Activated CD4-positive, alpha-beta memory T cell treated with anti-CD3 and anti-CD28 coated beads for 36 hours (primary cell): Measurements from ENCODE around the gene VWCE. TPM values are rescaled to one million over a fixed set of nuclear protein-coding genes. Genes with fewer than 3 reads are reported as not detected.

Source experiments
- CTCF ChIA-PET: fragments of 350-600 bp; sonication (Branson Sonifier 250); formaldehyde crosslinking; loops from one replicate; lab custom pipeline; 2021; ENCODE audit warnings: antibody characterized with exemption, inconsistent platforms; lab: Charles Lee
- POLR2A ChIA-PET: fragments of 350-600 bp; sonication (Branson Sonifier 250); formaldehyde crosslinking; loops from one replicate; lab custom pipeline; 2021; ENCODE audit warnings: antibody characterized with exemption; lab: Charles Lee
- DNase-seq: peaks from one replicate; pipeline ENCODE4 v3.0.0-alpha.2; 2020
- H3K27ac Mint-ChIP-seq: one replicate; pipeline ENCODE4 v1.8.0; 2021; ENCODE audit warnings: mixed read lengths
- H3K27me3 Mint-ChIP-seq: one replicate; pipeline ENCODE4 v1.8.0; 2021; ENCODE audit warnings: mixed read lengths
- H3K36me3 Mint-ChIP-seq: one replicate; pipeline ENCODE4 v1.8.0; 2021; ENCODE audit warnings: mixed read lengths
- H3K4me1 Mint-ChIP-seq: one replicate; pipeline ENCODE4 v1.8.0; 2021; ENCODE audit warnings: low read depth, mixed read lengths
- H3K4me3 Mint-ChIP-seq: one replicate; pipeline ENCODE4 v1.8.0; 2021; ENCODE audit warnings: mild to moderate bottlenecking, mixed read lengths
- H3K9me3 Mint-ChIP-seq: one replicate; pipeline ENCODE4 v1.8.0; 2021; ENCODE audit warnings: mixed read lengths
- intact Hi-C: fragments of 100-400 bp; cut with micrococcal nuclease; formaldehyde crosslinking; loops from one replicate; pipeline ENCODE4 v1.15.1; 2023
- total RNA-seq, 2 experiments: library from RNA; stranded (reverse); gene quantifications; one replicate each; pipeline ENCODE4 v1.2.3, GENCODE V29; 2021

Gene VWCE
- total RNA-seq, 2 experiments from 2014 or later = 1.1 to 1.4 TPM

DNA sequence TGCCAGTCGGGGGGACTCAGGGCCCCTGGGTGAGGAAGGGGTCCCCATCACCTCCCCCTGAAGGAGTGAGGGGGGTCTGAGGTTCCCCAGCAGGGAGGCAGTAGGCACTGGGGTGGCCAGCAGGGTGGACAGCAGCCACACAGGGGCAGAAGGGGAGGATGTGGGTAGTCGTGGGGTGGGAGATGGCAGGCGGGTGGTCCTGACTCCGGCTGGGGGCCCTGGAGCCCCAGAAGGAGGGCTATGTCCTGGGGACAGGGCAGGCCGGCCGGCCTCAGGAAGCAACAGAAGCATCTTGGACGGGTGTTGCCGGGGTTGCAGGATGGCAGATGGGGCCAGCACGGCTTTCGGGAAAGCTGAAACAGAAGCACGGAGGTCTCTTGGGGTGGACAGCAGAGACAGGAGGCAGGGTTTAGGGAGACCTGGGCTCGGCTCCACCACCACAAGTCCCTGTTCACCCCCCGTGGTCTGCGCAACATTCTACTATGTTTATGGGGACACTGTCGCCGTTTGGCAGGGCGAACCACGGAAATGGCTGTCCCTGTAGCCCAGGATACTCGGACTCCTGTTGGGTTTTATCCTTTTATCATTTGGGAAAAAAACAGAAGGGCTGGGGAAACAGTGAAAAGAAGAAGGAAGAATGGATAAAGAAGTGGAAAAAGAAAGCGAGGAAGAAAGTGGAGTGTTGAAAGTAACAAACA, 14.1 kb downstream of the VWCE start:
- DNase-seq = no peak
- Mint-ChIP-seq H3K27me3 (no peaks in the 10 kb centered on the region), H3K4me3 (no peak overlapping the region), H3K4me1 (no peaks in the 10 kb centered on the region), H3K9me3 (no peaks in the 10 kb centered on the region), H3K36me3 (no peaks in the 10 kb centered on the region), H3K27ac (no peak overlapping the region)
- intact Hi-C loops = no loop called here
- ChIA-PET POLR2A (no interaction called here), CTCF (interaction anchor here (1.1 kb wide), 1 partner anchor 104 kb away, joined by 3 read pairs; no protein-coding TSS in a partner anchor)

GRCh38 chr11:61279934-61280659, 15.0 kb downstream of the VWCE start:
- no peak for DNase-seq
- intact Hi-C loops = no loop called here
- Mint-ChIP-seq H3K4me1 (no peaks in the 10 kb centered on the region), H3K27me3 (no peaks in the 10 kb centered on the region), H3K9me3 (no peaks in the 10 kb centered on the region), H3K36me3 (no peaks in the 10 kb centered on the region), H3K27ac (no peak overlapping the region), H3K4me3 (no peak overlapping the region)
- CTCF ChIA-PET = interaction anchor here (1.0 to 1.1 kb wide), 2 partner anchors 25 to 105 kb away, joined by 3 read pairs; no protein-coding TSS in a partner anchor
- POLR2A ChIA-PET = no interaction called here

GRCh38 chr11:61278001-61278470, 17.1 kb downstream of the VWCE start:
- no peaks in the 10 kb centered on the region for H3K4me1 Mint-ChIP-seq
- POLR2A ChIA-PET = no interaction called here
- intact Hi-C loops = no loop called here

DNA sequence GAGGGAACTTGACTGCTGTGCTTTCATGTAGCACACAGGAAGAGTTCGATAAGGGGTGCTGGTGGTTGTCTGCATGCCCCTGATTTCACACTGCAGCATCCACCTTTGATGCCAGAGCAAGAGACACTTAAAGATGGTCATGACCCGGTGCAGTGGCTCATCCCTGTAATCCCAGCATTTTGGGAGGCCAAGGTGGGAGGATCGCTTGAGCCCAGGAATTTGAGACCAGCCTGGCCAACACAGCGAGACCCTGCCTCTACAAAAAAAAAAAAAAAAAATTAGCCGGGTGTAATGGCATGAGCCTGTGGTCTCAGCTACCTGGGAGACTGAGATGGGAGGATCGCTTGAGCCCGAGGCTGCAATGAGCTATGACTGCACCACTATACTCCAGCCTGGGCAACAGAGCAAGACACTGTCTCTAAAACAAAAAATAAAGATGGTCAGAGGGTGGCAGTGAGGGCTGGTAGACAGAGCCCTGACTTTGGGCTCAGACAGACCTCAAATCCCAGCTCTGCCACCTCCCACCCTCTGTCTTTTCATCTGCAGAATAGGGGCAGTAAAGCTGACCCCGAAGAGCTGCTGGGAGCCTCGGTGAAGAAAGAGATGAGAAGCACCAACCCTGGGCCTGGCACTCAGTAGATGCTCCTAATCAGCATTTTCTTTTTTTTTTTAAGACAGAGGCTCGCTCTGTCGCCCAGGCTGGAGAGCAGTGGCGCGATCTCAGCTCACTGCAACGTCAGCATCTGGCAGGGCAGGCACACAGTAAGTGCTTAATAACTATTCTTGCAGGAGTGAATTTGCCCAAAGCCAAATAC, 17.7 kb downstream of the VWCE start:
- no peaks in the 10 kb centered on the region for H3K4me1 Mint-ChIP-seq
- no peaks in the 10 kb centered on the region for H3K36me3 Mint-ChIP-seq
- intact Hi-C loops = no loop called here
- no peak overlapping the region for H3K27ac Mint-ChIP-seq
- no peak for DNase-seq
- CTCF ChIA-PET = interaction anchor here (1.3 kb wide), 1 partner anchor 59 kb away, joined by 3 read pairs; no protein-coding TSS in a partner anchor
- no peaks in the 10 kb centered on the region for H3K27me3 Mint-ChIP-seq
- H3K9me3 Mint-ChIP-seq = no peaks in the 10 kb centered on the region
- H3K4me3 Mint-ChIP-seq = no peak overlapping the region
- POLR2A ChIA-PET = no interaction called here

More at GRCh38 chr11:61278001-61278470, 17.1 kb downstream of the VWCE start:
- Mint-ChIP-seq H3K36me3 (no peaks in the 10 kb centered on the region), H3K9me3 (no peaks in the 10 kb centered on the region), H3K27ac (no peak overlapping the region), H3K27me3 (no peaks in the 10 kb centered on the region), H3K4me3 (no peak overlapping the region)
- CTCF ChIA-PET = interaction anchor here (1.3 kb wide), 1 partner anchor 58 kb away, joined by 3 read pairs; no protein-coding TSS in a partner anchor
- DNase-seq = no peak

GRCh38 chr11:61275191-61275590, 19.9 kb downstream of the VWCE start:
- H3K36me3 Mint-ChIP-seq = no peaks in the 10 kb centered on the region
- no peak for DNase-seq
- intact Hi-C loops = no loop called here
- no peak overlapping the region for H3K27ac Mint-ChIP-seq
- CTCF ChIA-PET = no interaction called here
- no peaks in the 10 kb centered on the region for H3K27me3 Mint-ChIP-seq
- H3K4me3 Mint-ChIP-seq = no peak overlapping the region
- H3K4me1 Mint-ChIP-seq = peaks cover 5% of the 10 kb centered on the region
- POLR2A ChIA-PET = interaction anchor here (0.8 kb wide), 1 partner anchor 87 kb away, joined by 3 read pairs; the partner anchor contains the start of gene TMEM138
- no peaks in the 10 kb centered on the region for H3K9me3 Mint-ChIP-seq

- H3K9me3 Mint-ChIP-seq = no peaks in the 10 kb centered on the region
- DNase-seq = no peak
- H3K27me3 Mint-ChIP-seq = no peaks in the 10 kb centered on the region
- no peak overlapping the region for H3K4me3 Mint-ChIP-seq
- H3K4me1 Mint-ChIP-seq = peaks cover 6% of the 10 kb centered on the region
- ChIA-PET POLR2A (no interaction called here), CTCF (no interaction called here)
- H3K36me3 Mint-ChIP-seq = no peaks in the 10 kb centered on the region
- intact Hi-C loops = no loop called here
- no peak overlapping the region for H3K27ac Mint-ChIP-seq
Observed at GRCh38 chr11:61274084-61274483, 21.0 kb downstream of the VWCE start.

GRCh38 chr11:61273178-61274078, 21.7 kb downstream of the VWCE start:
- Mint-ChIP-seq H3K27me3 (peaks cover 2% of the 10 kb centered on the region), H3K27ac (no peak overlapping the region), H3K4me3 (no peak overlapping the region), H3K36me3 (no peaks in the 10 kb centered on the region), H3K9me3 (no peaks in the 10 kb centered on the region), H3K4me1 (peaks cover 6% of the 10 kb centered on the region)
- ChIA-PET CTCF (interaction anchor here (0.9 kb wide), 1 partner anchor 112 kb away, joined by 3 read pairs; no protein-coding TSS in a partner anchor), POLR2A (no interaction called here)
- intact Hi-C loops = no loop called here
- DNase-seq = no peak

DNA sequence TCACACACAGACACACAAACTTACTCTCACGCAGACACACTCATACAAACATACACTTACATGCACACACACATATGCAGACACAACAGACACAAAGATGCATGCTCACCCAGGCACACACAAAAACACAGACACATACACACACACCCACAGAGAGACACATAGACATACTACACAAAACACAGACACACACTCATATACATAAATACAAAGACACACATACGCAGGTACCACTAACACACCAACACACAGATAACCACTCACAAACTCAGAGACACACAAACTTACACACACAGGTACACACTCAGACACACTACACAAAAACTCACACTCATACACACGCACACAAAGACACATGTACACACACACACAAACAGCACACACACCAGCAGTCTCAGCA, 22.4 kb downstream of the VWCE start:
- DNase-seq = no peak
- CTCF ChIA-PET = interaction anchor here (0.9 kb wide), 1 partner anchor 113 kb away, joined by 3 read pairs; no protein-coding TSS in a partner anchor
- intact Hi-C loops = no loop called here
- Mint-ChIP-seq H3K27me3 (peaks cover 2% of the 10 kb centered on the region), H3K27ac (no peak overlapping the region), H3K36me3 (no peaks in the 10 kb centered on the region), H3K9me3 (no peaks in the 10 kb centered on the region), H3K4me1 (peaks cover 6% of the 10 kb centered on the region), H3K4me3 (no peak overlapping the region)
- POLR2A ChIA-PET = no interaction called here

DNA sequence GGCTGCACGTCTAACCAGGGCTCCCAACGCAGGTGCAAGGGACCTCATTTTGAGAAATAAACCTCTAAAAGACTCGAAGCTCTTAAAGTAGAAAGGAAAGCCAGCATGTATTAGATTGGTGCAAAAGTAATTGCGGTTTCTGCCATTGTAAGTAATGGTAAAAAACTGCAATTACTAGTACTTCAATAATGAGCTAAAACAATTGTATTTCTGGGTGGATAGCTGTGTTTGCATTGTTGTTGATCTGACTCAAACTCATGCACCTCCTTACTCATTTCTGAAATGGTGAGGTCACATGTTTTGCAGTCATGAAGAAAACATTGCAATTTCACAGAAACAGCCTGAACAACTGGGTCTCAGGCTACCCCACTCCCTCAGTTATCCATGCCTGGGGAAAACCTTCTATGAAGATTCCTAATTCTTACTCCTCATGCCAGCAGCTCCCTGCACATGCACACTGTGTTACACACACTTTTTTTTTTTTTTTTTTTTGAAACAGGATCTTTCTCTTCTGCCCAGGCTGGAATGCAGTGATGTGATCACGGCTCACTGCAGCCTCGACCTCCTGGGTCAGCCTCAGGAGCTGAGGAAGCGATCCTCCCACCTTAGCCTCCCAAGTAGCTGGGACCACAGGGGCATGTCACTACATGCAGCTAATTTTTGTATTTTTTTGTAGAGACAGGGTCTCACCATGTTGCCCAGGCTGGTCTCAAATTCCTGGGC, 24.6 kb downstream of the VWCE start:
- POLR2A ChIA-PET = interaction anchor here (0.6 to 0.7 kb wide), 2 partner anchors 107 to 115 kb away, joined by 3 read pairs; no protein-coding TSS in a partner anchor
- no peak overlapping the region for H3K27ac Mint-ChIP-seq
- no peaks in the 10 kb centered on the region for H3K36me3 Mint-ChIP-seq
- intact Hi-C loops = no loop called here
- CTCF ChIA-PET = interaction anchor here (0.6 to 1.6 kb wide), 5 partner anchors 24 to 443 kb away, joined by 3 to 6 read pairs (median 4); no protein-coding TSS in a partner anchor
- peaks cover 6% of the 10 kb centered on the region for H3K4me1 Mint-ChIP-seq
- no peak for DNase-seq
- H3K9me3 Mint-ChIP-seq = no peaks in the 10 kb centered on the region
- peaks cover 2% of the 10 kb centered on the region for H3K27me3 Mint-ChIP-seq
- no peak overlapping the region for H3K4me3 Mint-ChIP-seq

DNA sequence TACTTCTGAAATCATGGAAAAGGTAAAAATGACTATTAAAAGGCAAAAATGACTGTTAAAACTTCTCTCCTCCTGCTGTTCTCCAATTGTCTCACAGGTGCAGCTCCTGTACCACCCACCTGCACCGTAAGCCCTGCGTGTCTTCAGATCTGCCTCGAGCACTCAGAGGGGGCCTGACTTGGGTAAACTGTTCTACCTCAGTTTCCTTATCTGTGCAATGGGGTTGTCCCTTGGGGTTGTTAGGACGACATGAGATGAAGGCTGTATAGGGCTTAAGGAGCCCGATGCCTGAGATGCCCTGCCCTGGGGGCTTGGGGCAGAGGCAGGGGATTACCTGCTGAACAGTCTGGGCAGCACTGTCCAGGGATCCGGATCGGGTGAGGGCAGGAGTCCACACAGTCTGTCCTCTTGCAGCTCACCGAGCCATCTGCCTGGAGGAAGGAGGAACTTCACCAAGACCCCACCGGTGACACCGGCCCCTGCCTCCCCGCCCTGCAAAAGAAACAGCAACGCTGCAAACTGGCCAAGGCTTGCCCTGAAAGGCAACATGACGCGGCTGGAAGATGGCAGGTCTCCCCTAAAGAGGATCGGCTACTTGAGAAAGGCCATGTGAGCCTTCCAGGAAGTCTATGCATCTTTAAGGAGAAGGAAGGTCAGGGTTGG, 26.4 kb downstream of the VWCE start:
- H3K27ac Mint-ChIP-seq = no peak overlapping the region
- ChIA-PET CTCF (no interaction called here), POLR2A (interaction anchor here (0.9 kb wide), 1 partner anchor 25 kb away, joined by 3 read pairs; no protein-coding TSS in a partner anchor)
- no peak for DNase-seq
- H3K4me1 Mint-ChIP-seq = peaks cover 6% of the 10 kb centered on the region
- no peaks in the 10 kb centered on the region for H3K9me3 Mint-ChIP-seq
- no peak overlapping the region for H3K4me3 Mint-ChIP-seq
- intact Hi-C loops = no loop called here
- peaks cover 2% of the 10 kb centered on the region for H3K27me3 Mint-ChIP-seq
- no peaks in the 10 kb centered on the region for H3K36me3 Mint-ChIP-seq
